Sigmoid colon (tissue), 7 donors: ENCODE results near the gene KIF24. TPM values are rescaled to one million over a fixed set of nuclear protein-coding genes. Genes with fewer than 3 reads are reported as not detected.
"Not testable (repeated sequence)": the region's sequence is repeated elsewhere in the genome, so short reads cannot be mapped to it uniquely, and the experiment has no call there.

Experiments used
- DNase-seq: peaks from one replicate; pipeline ENCODE4 v3.0.0-alpha.2; 2019
- H3K27ac ChIP-seq, 4 donors: fragments of 200-600 bp; sonication (generic); one replicate each; pipeline ENCODE4 v1.5.1; 2016 to 2019; ENCODE audit warnings: mild to moderate bottlenecking in 1 of 4
- H3K27me3 ChIP-seq, 3 donors: fragments of 200-600 bp; sonication (generic); one replicate each; pipeline ENCODE4 v1.5.1; 2019; ENCODE audit warnings: mild to moderate bottlenecking in 1 of 3
- H3K36me3 ChIP-seq, 4 donors: fragments of 200-600 bp; sonication (generic); one replicate each; pipeline ENCODE4 v1.5.1; 2016 to 2019
- H3K4me1 ChIP-seq, 4 donors: fragments of 200-600 bp; sonication (generic); one replicate each; pipeline ENCODE4 v1.5.1; 2017 to 2019
- H3K4me3 ChIP-seq, 4 donors: fragments of 200-600 bp; sonication (generic); one replicate each; pipeline ENCODE4 v1.5.1; 2017 to 2019; ENCODE audit warnings: mild to moderate bottlenecking in 2 of 4, moderate library complexity in 1 of 4
- H3K9me3 ChIP-seq, 4 donors: fragments of 200-600 bp in 3 of 4; sonication (generic) in 3 of 4; one replicate each; pipeline versions ENCODE4 v1.5.1 to v1.6.1; 2013 to 2019
- EP300 ChIP-seq, 4 donors: sonication (generic); formaldehyde crosslinking; IDR thresholded peaks; one replicate each; pipeline ENCODE4 v1.6.1; 2017; ENCODE audit warnings: antibody characterized with exemption in 4 of 4
- POLR2A ChIP-seq, 2 donors: fragments of 450-650 bp; IDR thresholded peaks; one replicate each; pipeline ENCODE4 v1.6.1; 2016; ENCODE audit warnings: antibody characterized with exemption in 2 of 2, mild to moderate bottlenecking in 2 of 2, moderate library complexity in 2 of 2
- POLR2AphosphoS5 ChIP-seq, 4 donors: sonication (generic); formaldehyde crosslinking; IDR thresholded peaks; one replicate each; pipeline ENCODE4 v1.6.1; 2017; ENCODE audit warnings: antibody characterized with exemption in 4 of 4
- WGBS, 2 donors: extraction: QIAGEN DNeasy Blood & Tissue Kit; methylation state at CpG; one replicate each; pipeline ENCODE4 v1.1.7; 2013; 5-methylcytosine and 5-hydroxymethylcytosine counted together
- intact Hi-C: fragments of 100-400 bp; cut with DNase I; formaldehyde crosslinking; loops from one replicate; pipeline ENCODE4 v1.15.1; 2023
- polyA plus RNA-seq, 3 donors: library from polyadenylated mRNA; stranded (reverse); fragments of 200-250 nt; gene quantifications; one replicate each; pipeline ENCODE4 v1.2.3, GENCODE V29; 2013
- total RNA-seq, 4 donors: library from RNA; depleted of rRNA; stranded (reverse); fragments of >200 nt; gene quantifications; one replicate each; pipeline ENCODE4 v1.1.0, GENCODE V29; 2016
- TF ChIP-seq, protein P1 (sequence below), 4 experiments: fragments of 450-650 bp in 3 of 4; fragments of 200-600 bp in 1 of 4; IDR thresholded peaks; one replicate each; pipeline ENCODE4 v1.5.1; 2016 to 2019; ENCODE audit warnings: antibody characterized with exemption in 4 of 4, mild to moderate bottlenecking in 3 of 4, moderate library complexity in 2 of 4
- donor health status: healthy with polysubstance abuse.
- donor health status: Bipolar disorder and iron deficiency.
- donor health status: healthy.

The KIF24 gene
- total and polyA plus RNA-seq, 7 donors: under 0.01 to 1.6 (median 0.46) TPM

DNA sequence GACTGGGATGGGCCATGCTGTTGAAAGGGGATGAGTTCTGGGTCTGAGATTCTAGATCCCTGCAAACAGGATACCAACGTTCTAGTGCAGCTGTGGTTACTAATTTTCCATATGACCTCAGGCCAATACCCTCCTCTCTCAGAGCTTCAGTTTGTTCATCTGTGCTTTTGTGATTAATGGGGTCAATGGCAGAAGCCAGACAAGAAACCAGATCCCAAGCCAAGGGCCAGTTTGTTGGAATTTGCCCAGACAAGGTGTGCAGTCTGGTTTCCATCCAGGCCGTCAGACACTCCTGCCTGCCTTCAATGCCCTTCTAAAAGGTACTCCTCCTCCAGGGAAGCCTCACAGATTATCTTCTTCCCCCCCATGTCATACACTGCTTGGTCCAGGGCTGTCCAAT is 36.2 kb upstream of the KIF24 start:
- peaks cover 0 to 7% (median 3%) of the 10 kb centered on the region in 4 donors for H3K36me3 ChIP-seq
- intact Hi-C loops: no loop called here
- no peak for DNase-seq
- no peaks in the 10 kb centered on the region for H3K9me3 ChIP-seq
- WGBS, 2 donors: 61 to 86% methylated on average over 2 of the region's 2 CpGs
- TF ChIP-seq POLR2AphosphoS5 (IDR thresholded peaks at IDR 0.05) (peak in 1 of 4 donors; percentile 26), POLR2A (IDR thresholded peaks at IDR 0.05) (no peak)
- peaks cover 0 to 28% (median 21%) of the 10 kb centered on the region in 4 donors for H3K4me1 ChIP-seq
- H3K27me3 ChIP-seq: no peaks in the 10 kb centered on the region
- H3K4me3 ChIP-seq: no peak overlapping the region
- peak overlapping the region in 1 of 4 donors; percentile 34 for H3K27ac ChIP-seq

DNA sequence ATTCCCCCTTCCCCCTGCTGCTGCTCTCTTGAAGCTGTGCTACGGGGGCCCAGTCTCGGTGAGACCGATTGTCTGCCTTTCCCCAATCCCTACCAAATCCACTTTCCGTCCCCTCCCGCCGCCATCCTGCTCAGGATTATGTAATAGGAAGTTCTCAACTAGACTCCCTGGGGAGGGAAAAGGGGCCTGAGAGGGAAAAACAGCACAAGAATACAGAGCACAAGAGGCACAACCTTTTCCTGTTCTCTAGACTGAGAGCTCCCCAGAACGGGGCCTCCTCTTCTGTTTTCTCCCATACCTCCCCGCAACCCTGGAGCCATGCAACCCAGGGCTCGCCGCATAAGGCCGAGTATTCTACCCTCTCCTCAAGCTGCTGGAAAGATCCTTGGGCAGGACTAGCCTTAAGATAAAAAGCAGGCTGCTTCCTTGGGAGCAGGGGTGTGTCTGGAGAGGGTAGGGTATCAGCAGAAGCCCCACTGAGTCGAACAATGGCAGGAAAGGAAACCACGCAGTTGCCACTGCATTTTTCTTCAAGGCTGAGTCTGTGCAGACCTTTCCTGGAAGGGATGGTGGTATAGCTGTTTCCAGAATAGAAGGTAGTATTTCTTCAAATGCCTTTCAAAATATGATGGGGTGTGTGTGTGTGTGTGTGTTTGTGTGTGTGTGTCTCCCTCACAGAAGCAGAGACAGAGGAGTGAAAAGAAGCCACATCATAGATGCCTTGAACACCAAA is 34.7 kb upstream of the KIF24 start:
- H3K27ac ChIP-seq: peak overlapping the region; percentile 23 to 39 (median 32)
- intact Hi-C loops: no loop called here
- TF ChIP-seq POLR2AphosphoS5 (IDR thresholded peaks at IDR 0.05): no peak
- TF ChIP-seq, protein P1, sequence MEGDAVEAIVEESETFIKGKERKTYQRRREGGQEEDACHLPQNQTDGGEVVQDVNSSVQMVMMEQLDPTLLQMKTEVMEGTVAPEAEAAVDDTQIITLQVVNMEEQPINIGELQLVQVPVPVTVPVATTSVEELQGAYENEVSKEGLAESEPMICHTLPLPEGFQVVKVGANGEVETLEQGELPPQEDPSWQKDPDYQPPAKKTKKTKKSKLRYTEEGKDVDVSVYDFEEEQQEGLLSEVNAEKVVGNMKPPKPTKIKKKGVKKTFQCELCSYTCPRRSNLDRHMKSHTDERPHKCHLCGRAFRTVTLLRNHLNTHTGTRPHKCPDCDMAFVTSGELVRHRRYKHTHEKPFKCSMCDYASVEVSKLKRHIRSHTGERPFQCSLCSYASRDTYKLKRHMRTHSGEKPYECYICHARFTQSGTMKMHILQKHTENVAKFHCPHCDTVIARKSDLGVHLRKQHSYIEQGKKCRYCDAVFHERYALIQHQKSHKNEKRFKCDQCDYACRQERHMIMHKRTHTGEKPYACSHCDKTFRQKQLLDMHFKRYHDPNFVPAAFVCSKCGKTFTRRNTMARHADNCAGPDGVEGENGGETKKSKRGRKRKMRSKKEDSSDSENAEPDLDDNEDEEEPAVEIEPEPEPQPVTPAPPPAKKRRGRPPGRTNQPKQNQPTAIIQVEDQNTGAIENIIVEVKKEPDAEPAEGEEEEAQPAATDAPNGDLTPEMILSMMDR (IDR thresholded peaks at IDR 0.05): no peak
- TF ChIP-seq EP300 (IDR thresholded peaks at IDR 0.05): no peak
- TF ChIP-seq POLR2A (IDR thresholded peaks at IDR 0.05): no peak
- peaks cover 0 to 22% (median 15%) of the 10 kb centered on the region in 4 donors for H3K4me1 ChIP-seq
- H3K4me3 ChIP-seq: no peak overlapping the region
- no peaks in the 10 kb centered on the region for H3K36me3 ChIP-seq
- no peaks in the 10 kb centered on the region for H3K9me3 ChIP-seq
- no peaks in the 10 kb centered on the region for H3K27me3 ChIP-seq
- WGBS, 2 donors: 64 to 87% methylated on average over 13 of the region's 13 CpGs
- peak; percentile 44 for DNase-seq

DNA sequence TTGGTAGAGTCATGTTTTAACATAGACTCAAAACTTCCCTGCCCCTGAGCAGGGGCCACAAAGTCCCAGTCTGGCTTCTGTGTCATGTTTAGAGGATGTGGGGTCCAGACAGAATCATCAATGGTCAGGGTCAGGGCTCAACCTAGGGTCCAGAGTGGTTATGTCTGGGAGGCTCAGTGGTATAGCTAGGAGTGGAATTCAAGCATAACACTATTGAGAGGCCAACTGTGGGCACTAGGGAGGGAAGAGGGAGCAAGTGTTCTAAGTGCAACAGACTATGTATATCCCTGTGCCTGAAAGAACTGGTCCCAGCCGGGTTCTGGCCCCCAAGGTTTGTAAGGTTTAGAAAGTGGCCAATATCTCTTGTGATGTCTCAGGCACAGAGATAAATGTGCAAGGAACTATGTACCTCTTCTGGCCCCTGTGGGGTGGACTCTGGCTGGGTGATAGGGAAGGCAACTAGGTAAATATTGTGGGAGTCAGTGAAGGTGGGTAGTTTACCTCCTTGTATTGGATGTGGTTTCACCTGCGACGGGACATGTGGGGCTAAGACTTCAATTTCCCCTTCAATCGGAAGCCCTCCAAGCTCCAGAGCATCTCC is 33.6 kb upstream of the KIF24 start:
- Histone ChIP-seq H3K36me3 (no peaks in the 10 kb centered on the region), H3K27ac (no peak overlapping the region), H3K4me3 (no peak overlapping the region), H3K27me3 (no peaks in the 10 kb centered on the region), H3K4me1 (peaks cover 0 to 22% (median 15%) of the 10 kb centered on the region in 4 donors), H3K9me3 (no peaks in the 10 kb centered on the region)
- 90% methylated on average over 4 of the region's 4 CpGs for WGBS, 2 donors
- intact Hi-C loops: no loop called here
- TF ChIP-seq, protein P1 (IDR thresholded peaks at IDR 0.05): no peak
- no peak for TF ChIP-seq POLR2AphosphoS5 (IDR thresholded peaks at IDR 0.05)
- TF ChIP-seq POLR2A (IDR thresholded peaks at IDR 0.05): no peak
- no peak for TF ChIP-seq EP300 (IDR thresholded peaks at IDR 0.05)
- DNase-seq: peak; percentile 14

GRCh38 chr9:34352957-34353356 is 23.9 kb upstream of the KIF24 start:
- intact Hi-C loops, H3K27ac ChIP-seq, H3K27me3 ChIP-seq, H3K4me1 ChIP-seq, DNase-seq, H3K36me3 ChIP-seq, H3K9me3 ChIP-seq, H3K4me3 ChIP-seq: not testable (repeated sequence)
- WGBS, 2 donors: 69 to 89% methylated on average over 1 of the region's 1 CpG

DNA sequence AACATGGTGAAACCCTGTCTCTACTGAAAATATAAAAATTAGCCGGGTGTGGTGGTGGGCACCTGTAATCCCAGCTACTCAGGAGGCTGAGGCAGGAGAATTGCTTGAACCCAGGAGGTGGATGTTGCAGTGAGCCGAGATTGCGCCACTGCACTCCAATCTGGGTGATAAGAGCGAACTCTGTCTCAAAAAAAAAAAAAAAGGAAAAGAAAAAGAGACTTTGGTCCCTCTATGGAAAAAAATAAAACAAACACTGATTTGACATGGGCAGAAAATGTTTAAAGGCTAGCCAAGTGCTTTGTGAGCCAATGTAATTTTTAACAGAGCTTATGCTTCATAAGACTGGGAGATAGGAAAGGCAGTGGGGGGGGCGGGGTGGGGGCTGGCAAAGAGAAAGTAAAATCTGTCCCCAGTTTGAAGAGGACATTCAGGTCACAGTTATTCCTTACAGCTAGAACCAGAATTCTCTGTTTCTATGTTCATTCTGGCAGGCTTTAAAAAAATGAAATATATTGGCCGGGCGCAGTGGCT is 23.1 kb upstream of the KIF24 start:
- intact Hi-C loops, DNase-seq, H3K27ac ChIP-seq, H3K9me3 ChIP-seq, H3K4me1 ChIP-seq, H3K36me3 ChIP-seq, H3K4me3 ChIP-seq, H3K27me3 ChIP-seq: not testable (repeated sequence)
- 26 to 71% methylated on average over 7 of the region's 7 CpGs for WGBS, 2 donors

DNA sequence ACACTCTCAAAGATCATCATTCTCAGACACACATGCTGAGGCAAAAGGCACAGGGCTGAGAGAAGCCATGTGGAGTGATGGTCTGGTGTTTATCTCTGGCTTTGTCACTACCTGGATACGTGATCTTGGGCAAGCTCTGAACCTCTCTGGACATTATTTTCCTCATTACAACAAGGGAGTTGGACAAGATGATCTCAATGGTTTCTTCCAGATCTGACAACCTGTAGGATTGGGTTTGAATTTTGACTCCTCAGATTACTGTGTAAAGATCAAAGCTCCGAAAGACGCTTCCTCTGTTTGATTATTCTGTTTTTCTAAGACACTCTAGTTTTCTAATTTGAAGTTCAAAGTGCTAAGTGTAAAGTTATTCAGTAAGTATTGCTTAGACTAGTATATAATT is 20.3 kb upstream of the KIF24 start:
- no peak for DNase-seq
- WGBS, 2 donors: 90 to 96% methylated on average over 3 of the region's 3 CpGs
- Histone ChIP-seq H3K4me3 (no peak overlapping the region), H3K36me3 (no peaks in the 10 kb centered on the region), H3K9me3 (no peaks in the 10 kb centered on the region), H3K27me3 (no peaks in the 10 kb centered on the region), H3K27ac (no peak overlapping the region), H3K4me1 (peaks cover 2 to 33% (median 30%) of the 10 kb centered on the region in 4 donors)
- TF ChIP-seq POLR2AphosphoS5 (IDR thresholded peaks at IDR 0.05): no peak
- TF ChIP-seq POLR2A (IDR thresholded peaks at IDR 0.05): no peak
- TF ChIP-seq, protein P1 (IDR thresholded peaks at IDR 0.05): no peak
- no peak for TF ChIP-seq EP300 (IDR thresholded peaks at IDR 0.05)
- intact Hi-C loops: no loop called here
